ENCODE data around the gene NOS2. TPM values are rescaled to one million over a fixed set of nuclear protein-coding genes. Genes with fewer than 3 reads are reported as not detected.
A peak's percentile ranks its signal among the peaks of the same experiment; 100 is the strongest.

Gene NOS2
- total RNA-seq, 1 donor from 2014 or later: 1.0 TPM

DNA sequence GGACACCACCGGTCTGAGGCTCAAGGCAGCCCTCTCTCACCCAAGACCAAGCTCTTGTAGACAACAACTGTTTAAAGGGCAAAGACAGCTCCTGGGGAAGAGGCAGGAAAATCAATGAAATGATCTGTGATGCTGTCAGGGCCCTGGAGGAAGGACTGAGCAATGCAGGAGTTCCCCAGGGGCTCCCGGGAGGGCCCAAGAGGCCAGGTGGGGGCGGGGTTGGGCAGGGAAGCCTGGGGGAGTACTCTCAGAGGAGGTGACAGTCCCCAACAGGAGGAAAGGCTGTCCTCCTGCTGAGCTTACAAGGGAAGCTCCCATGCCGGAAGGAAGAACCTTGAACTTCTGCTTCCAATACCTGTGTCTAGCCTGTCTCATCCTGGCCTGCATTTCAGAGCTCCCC is 8.3 kb upstream of the NOS2 start:
- no peaks in the 10 kb centered on the region for H3K36me3 ChIP-seq (ENCODE audit: control insufficient read depth in 3 of 3, insufficient read depth in 3 of 3, low read length in 3 of 3)
- H3K4me1 ChIP-seq (ENCODE audit: control insufficient read depth in 3 of 3, insufficient read depth in 3 of 3, low read length in 3 of 3): peaks cover 3 to 13% (median 6%) of the 10 kb centered on the region in 3 donors
- H3K27me3 ChIP-seq (ENCODE audit: control insufficient read depth in 3 of 3, insufficient read depth in 3 of 3, low read length in 3 of 3): no peaks in the 10 kb centered on the region
- H3K27ac ChIP-seq (ENCODE audit: low read depth, low read length): no peak overlapping the region
- no peak overlapping the region for H3K4me3 ChIP-seq (ENCODE audit: low read length in 3 of 3)
- H3K9me3 ChIP-seq (ENCODE audit: control insufficient read depth in 3 of 3, low read length in 3 of 3): no peaks in the 10 kb centered on the region
- H3K9ac ChIP-seq (ENCODE audit: low read depth in 1 of 3, low read length in 3 of 3): no peak overlapping the region

DNA sequence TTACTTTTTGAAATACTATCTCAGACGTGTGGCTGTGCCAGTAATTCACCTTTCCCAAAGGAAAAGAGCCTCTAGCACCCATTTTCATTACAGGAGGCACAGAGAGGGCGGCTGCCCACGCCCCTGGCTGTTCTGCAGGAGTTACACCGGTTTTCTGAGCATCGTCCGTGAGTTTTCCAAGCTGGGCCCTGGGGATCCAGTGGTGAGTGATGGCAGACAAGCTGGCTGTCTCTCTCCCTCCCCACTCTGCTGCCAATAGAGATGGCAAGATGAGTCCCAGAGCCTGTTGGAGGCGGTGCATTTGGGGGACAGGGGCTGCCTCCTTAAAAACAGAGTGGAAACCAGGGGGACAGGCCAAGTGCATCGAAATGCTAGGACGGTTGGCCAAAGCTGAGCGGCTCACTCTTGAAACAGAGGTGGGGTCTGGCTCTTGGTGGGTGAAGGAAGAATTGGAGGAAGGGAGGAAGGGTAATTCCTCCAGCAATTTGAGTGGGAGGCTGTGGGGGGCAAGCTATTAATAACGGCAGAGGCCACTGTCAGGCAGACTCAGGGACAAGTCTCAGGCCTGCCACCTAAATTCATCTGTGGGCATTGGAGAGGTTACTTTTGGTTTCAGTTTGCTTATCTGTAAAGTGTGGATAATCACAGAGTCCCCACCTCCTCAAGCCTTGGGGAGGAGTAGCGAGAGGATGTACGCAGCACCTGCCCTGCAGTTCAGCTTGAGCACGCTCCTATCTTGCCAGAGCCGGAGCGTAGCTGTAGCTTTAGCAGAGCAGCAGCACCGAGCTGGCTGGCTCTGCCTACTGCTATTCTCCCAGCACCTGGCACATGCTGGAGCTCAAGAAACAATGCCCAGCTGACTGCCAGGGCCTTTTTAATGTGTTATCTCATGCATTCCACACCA is 7.5 kb upstream of the NOS2 start:
- no peaks in the 10 kb centered on the region for H3K9me3 ChIP-seq (ENCODE audit: control insufficient read depth in 3 of 3, low read length in 3 of 3)
- H3K36me3 ChIP-seq (ENCODE audit: control insufficient read depth in 3 of 3, insufficient read depth in 3 of 3, low read length in 3 of 3): no peaks in the 10 kb centered on the region
- peak overlapping the region in 1 of 3 donors; percentile 41 for H3K4me3 ChIP-seq (ENCODE audit: low read length in 3 of 3)
- no peaks in the 10 kb centered on the region for H3K27me3 ChIP-seq (ENCODE audit: control insufficient read depth in 3 of 3, insufficient read depth in 3 of 3, low read length in 3 of 3)
- H3K4me1 ChIP-seq (ENCODE audit: control insufficient read depth in 3 of 3, insufficient read depth in 3 of 3, low read length in 3 of 3): peaks cover 3 to 13% (median 6%) of the 10 kb centered on the region in 3 donors
- no peak overlapping the region for H3K27ac ChIP-seq (ENCODE audit: low read depth, low read length)
- H3K9ac ChIP-seq (ENCODE audit: low read depth in 1 of 3, low read length in 3 of 3): no peak overlapping the region

DNA sequence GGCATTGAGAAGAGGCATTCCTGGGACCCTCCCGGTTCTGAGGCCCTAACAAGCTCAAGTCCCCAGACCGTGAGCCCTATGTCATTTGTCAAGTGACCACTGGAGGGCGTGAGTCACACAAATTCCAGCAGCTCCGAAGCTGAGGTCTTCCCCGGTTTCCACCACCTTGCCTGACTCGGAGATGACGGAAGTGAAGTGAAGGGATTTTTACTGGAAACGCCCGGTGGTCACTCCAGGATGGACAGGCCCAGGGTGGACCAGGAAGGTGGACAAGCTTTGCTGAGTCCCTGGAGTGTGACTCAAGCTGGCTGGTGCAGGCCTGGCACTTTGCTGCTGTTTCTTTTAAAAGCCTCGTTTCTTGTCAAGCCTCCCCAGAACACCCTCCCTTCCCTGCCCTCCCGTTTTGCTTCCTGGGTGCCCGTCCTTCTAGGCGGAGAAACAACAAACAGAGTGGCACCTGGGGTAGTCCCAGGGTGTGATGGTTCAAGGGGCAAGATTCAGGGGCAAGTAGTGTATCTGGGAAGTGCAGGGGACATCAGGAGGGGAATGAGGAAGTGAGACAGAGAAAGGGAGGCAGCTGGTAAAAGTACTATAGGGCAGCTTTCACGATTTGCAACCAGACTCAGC is 5.3 kb upstream of the NOS2 start:
- Histone ChIP-seq H3K27ac (ENCODE audit: low read depth, low read length) (no peak overlapping the region), H3K9me3 (ENCODE audit: control insufficient read depth in 3 of 3, low read length in 3 of 3) (no peaks in the 10 kb centered on the region), H3K36me3 (ENCODE audit: control insufficient read depth in 3 of 3, insufficient read depth in 3 of 3, low read length in 3 of 3) (no peaks in the 10 kb centered on the region), H3K27me3 (ENCODE audit: control insufficient read depth in 3 of 3, insufficient read depth in 3 of 3, low read length in 3 of 3) (no peaks in the 10 kb centered on the region), H3K4me1 (ENCODE audit: control insufficient read depth in 3 of 3, insufficient read depth in 3 of 3, low read length in 3 of 3) (peaks cover 3 to 13% (median 6%) of the 10 kb centered on the region in 3 donors), H3K9ac (ENCODE audit: low read depth in 1 of 3, low read length in 3 of 3) (peak overlapping the region; percentile 39 to 74 (median 54)), H3K4me3 (ENCODE audit: low read length in 3 of 3) (peak overlapping the region; percentile 61 to 71 (median 62))

DNA sequence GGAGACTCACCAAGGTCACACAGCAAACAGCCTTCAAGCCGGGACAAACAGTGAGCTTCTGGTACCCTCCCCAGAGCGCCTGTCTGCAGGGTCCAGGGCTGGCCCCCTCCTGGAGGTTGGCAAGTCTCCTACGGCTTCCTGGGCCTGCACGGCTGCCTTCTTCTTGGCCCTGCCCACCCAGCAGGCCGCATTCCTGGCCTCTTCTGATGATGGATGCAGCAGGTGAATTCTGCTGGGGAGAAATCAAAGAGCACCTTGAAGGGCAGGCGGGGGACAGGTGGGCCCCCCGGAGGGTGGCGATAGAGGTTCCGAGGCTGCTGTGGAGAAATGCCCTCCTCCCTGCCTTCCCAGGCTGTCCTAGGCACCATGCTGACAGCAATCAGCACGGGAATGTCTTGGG is 3.8 kb upstream of the NOS2 start:
- Histone ChIP-seq H3K27me3 (ENCODE audit: control insufficient read depth in 3 of 3, insufficient read depth in 3 of 3, low read length in 3 of 3) (peaks cover 0 to 3% (median 0%) of the 10 kb centered on the region in 3 donors), H3K9me3 (ENCODE audit: control insufficient read depth in 3 of 3, low read length in 3 of 3) (no peaks in the 10 kb centered on the region), H3K4me3 (ENCODE audit: low read length in 3 of 3) (no peak overlapping the region), H3K36me3 (ENCODE audit: control insufficient read depth in 3 of 3, insufficient read depth in 3 of 3, low read length in 3 of 3) (no peaks in the 10 kb centered on the region), H3K9ac (ENCODE audit: low read depth in 1 of 3, low read length in 3 of 3) (no peak overlapping the region), H3K4me1 (ENCODE audit: control insufficient read depth in 3 of 3, insufficient read depth in 3 of 3, low read length in 3 of 3) (peaks cover 3 to 13% (median 6%) of the 10 kb centered on the region in 3 donors), H3K27ac (ENCODE audit: low read depth, low read length) (no peak overlapping the region)

DNA sequence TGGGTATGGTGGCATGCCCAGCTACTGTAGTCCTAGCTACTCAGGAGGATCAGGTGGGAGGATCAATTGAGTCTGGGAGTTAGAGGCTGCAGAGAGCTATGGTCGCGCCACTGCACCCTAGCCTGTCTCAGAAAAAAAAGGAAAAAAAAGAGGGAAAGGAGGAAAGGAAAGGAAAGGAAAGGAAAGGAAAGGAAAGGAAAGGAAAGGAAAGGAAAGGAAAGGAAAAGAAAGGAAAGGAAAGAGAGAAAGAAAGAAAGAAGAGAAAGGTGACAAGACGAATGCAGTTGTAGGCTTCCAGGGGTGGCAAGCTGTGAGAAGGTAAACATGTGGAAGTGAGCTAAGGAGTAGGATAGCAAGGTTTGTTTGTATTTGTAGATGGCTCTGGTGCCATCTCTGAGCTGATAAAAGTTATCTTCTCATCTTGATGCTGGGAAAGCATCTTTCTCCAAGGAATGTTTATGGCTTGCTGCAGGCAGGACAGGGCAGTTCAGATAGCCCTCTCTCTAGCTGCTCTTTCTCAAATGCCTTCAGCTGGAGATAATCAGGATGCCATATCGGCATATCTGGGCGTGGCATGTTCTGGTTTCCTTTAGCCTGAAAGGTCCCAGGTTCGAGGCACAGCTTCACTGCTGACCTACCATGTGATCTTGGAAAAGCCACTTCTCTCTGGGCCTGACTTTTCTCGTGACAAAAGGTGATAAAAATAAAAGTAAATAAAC is 2.8 kb upstream of the NOS2 start:
- Histone ChIP-seq H3K9ac (ENCODE audit: low read depth in 1 of 3, low read length in 3 of 3) (no peak overlapping the region), H3K36me3 (ENCODE audit: control insufficient read depth in 3 of 3, insufficient read depth in 3 of 3, low read length in 3 of 3) (no peaks in the 10 kb centered on the region), H3K4me1 (ENCODE audit: control insufficient read depth in 3 of 3, insufficient read depth in 3 of 3, low read length in 3 of 3) (peaks cover 3 to 13% (median 6%) of the 10 kb centered on the region in 3 donors), H3K27me3 (ENCODE audit: control insufficient read depth in 3 of 3, insufficient read depth in 3 of 3, low read length in 3 of 3) (peaks cover 0 to 3% (median 0%) of the 10 kb centered on the region in 3 donors), H3K9me3 (ENCODE audit: control insufficient read depth in 3 of 3, low read length in 3 of 3) (no peaks in the 10 kb centered on the region), H3K27ac (ENCODE audit: low read depth, low read length) (no peak overlapping the region), H3K4me3 (ENCODE audit: low read length in 3 of 3) (no peak overlapping the region)

DNA sequence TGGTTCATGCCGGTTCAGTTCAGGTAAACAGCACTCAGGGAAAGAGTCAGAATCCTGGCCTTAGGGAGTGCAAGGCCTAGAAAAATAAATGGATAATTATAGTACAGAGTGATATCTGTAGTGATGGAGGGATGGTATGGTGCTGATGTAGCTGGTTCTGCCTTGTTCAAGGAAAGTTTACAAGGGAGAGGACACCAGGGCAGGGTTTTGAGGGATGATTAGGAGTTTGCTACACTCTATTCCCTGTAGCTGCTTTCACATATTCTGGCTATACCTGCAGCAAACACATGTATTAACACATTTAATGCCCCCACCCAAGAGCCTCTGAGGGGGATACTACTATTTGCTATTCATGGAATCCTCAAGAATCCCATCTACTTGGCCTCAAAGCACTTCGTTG is 1.7 kb upstream of the NOS2 start:
- Histone ChIP-seq H3K9ac (ENCODE audit: low read depth in 1 of 3, low read length in 3 of 3) (no peak overlapping the region), H3K4me1 (ENCODE audit: control insufficient read depth in 3 of 3, insufficient read depth in 3 of 3, low read length in 3 of 3) (peaks cover 3 to 10% (median 6%) of the 10 kb centered on the region in 3 donors), H3K4me3 (ENCODE audit: low read length in 3 of 3) (no peak overlapping the region), H3K36me3 (ENCODE audit: control insufficient read depth in 3 of 3, insufficient read depth in 3 of 3, low read length in 3 of 3) (no peaks in the 10 kb centered on the region), H3K27ac (ENCODE audit: low read depth, low read length) (no peak overlapping the region), H3K9me3 (ENCODE audit: control insufficient read depth in 3 of 3, low read length in 3 of 3) (no peaks in the 10 kb centered on the region), H3K27me3 (ENCODE audit: control insufficient read depth in 3 of 3, insufficient read depth in 3 of 3, low read length in 3 of 3) (peaks cover 0 to 9% (median 4%) of the 10 kb centered on the region in 3 donors)

DNA sequence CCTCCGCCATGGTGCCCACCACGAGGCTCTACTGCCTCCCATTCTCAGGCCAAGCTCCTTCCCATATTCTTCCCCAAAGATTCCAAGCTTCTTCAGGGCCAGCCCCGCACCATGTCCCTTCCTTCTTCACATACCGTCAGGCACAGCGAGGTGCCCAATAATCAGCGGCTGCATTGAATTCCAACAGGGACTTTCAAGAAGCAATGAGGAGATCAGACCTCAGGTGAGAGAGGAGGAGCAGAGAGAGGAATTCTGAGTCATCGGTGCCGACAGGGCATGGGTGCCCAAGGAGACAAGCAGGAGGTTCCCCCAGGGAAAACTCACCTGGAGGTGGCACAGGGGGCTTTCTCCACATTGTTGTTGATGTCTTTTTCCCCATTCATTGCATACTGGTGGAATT is 2.0 kb downstream of the NOS2 start:
- Histone ChIP-seq H3K4me3 (ENCODE audit: low read length in 3 of 3) (no peak overlapping the region), H3K9ac (ENCODE audit: low read depth in 1 of 3, low read length in 3 of 3) (no peak overlapping the region), H3K36me3 (ENCODE audit: control insufficient read depth in 3 of 3, insufficient read depth in 3 of 3, low read length in 3 of 3) (no peaks in the 10 kb centered on the region), H3K27me3 (ENCODE audit: control insufficient read depth in 3 of 3, insufficient read depth in 3 of 3, low read length in 3 of 3) (peaks cover 8 to 23% (median 23%) of the 10 kb centered on the region in 3 donors), H3K9me3 (ENCODE audit: control insufficient read depth in 3 of 3, low read length in 3 of 3) (no peaks in the 10 kb centered on the region), H3K4me1 (ENCODE audit: control insufficient read depth in 3 of 3, insufficient read depth in 3 of 3, low read length in 3 of 3) (peaks cover under 1 to 6% (median 3%) of the 10 kb centered on the region in 3 donors), H3K27ac (ENCODE audit: low read depth, low read length) (no peak overlapping the region)

DNA sequence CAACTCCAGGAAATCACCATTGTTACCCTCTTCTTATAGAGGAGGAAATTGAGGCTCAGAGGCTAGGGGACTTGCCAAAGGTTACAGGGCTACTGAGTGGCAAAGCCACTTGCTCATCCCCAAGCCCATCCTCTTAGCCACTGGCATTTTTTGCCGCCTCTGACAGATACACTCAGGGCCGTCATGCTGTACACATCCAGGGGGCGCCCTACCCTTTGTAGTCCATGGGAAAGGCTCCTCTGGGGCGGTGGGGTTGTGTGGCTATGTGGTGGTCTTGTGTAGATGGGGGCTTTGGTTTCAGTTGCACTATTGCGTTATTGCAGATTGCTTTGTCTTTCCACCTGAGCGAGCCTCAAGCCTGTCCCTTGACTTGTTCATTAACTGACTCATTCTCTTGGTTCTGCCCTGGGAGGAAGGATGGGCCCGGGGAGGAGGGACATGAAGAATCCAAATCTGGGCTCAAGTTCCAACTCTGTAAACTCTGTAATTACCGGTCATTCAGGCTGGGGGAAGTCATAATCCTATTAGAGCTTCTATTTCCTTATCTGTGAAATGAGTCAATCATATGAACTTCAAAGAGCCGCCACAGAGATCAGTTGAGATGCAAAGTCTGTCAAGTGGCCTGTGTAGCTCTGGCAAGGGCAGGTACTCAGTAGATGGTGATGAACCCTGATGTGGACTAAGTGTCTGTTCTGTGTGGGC is 2.8 kb downstream of the NOS2 start:
- no peak overlapping the region for H3K27ac ChIP-seq (ENCODE audit: low read depth, low read length)
- peaks cover 8 to 28% (median 26%) of the 10 kb centered on the region in 3 donors for H3K27me3 ChIP-seq (ENCODE audit: control insufficient read depth in 3 of 3, insufficient read depth in 3 of 3, low read length in 3 of 3)
- H3K9ac ChIP-seq (ENCODE audit: low read depth in 1 of 3, low read length in 3 of 3): no peak overlapping the region
- no peaks in the 10 kb centered on the region for H3K36me3 ChIP-seq (ENCODE audit: control insufficient read depth in 3 of 3, insufficient read depth in 3 of 3, low read length in 3 of 3)
- peaks cover 3 to 8% (median 6%) of the 10 kb centered on the region in 3 donors for H3K4me1 ChIP-seq (ENCODE audit: control insufficient read depth in 3 of 3, insufficient read depth in 3 of 3, low read length in 3 of 3)
- no peak overlapping the region for H3K4me3 ChIP-seq (ENCODE audit: low read length in 3 of 3)
- H3K9me3 ChIP-seq (ENCODE audit: control insufficient read depth in 3 of 3, low read length in 3 of 3): no peaks in the 10 kb centered on the region

DNA sequence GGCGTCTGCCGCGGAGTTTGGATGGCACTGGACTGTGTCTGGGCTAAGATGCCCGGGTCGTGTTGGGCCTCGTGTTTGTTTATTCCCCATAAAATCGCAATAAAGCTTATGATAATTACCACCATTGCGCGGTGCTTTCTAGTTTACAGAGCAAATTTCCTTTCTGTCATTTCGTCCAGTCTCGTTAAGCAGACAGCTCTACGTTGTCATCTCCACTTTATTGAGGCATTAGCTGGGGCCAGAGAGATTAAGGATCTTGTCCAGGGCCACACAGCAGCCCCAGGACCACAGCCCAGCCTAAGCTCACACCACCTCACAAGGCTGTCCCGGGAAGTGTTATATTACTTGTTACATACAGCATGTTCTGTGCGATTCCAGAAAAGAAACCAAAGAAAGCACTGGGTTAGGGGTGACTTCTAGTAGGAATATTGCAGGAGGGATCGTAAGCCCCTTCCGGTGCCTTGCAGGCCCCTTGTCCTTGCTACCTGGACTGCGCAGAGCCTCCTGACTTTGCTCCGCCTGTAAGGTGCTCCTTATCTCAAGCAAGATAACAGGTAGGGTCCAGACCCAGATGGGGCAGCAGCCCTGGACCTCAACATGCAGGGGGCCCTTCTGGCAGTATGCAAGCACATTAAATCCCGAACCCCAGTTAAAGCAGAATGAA is 6.3 kb downstream of the NOS2 start:
- peak overlapping the region; percentile 30 to 63 (median 40) for H3K4me3 ChIP-seq (ENCODE audit: low read length in 3 of 3)
- peaks cover 3 to 8% (median 6%) of the 10 kb centered on the region in 3 donors for H3K4me1 ChIP-seq (ENCODE audit: control insufficient read depth in 3 of 3, insufficient read depth in 3 of 3, low read length in 3 of 3)
- peaks cover 8 to 27% (median 26%) of the 10 kb centered on the region in 3 donors for H3K27me3 ChIP-seq (ENCODE audit: control insufficient read depth in 3 of 3, insufficient read depth in 3 of 3, low read length in 3 of 3)
- peak overlapping the region in 2 of 3 donors; percentile 2 to 62 for H3K9ac ChIP-seq (ENCODE audit: low read depth in 1 of 3, low read length in 3 of 3)
- H3K27ac ChIP-seq (ENCODE audit: low read depth, low read length): no peak overlapping the region
- no peaks in the 10 kb centered on the region for H3K9me3 ChIP-seq (ENCODE audit: control insufficient read depth in 3 of 3, low read length in 3 of 3)
- no peaks in the 10 kb centered on the region for H3K36me3 ChIP-seq (ENCODE audit: control insufficient read depth in 3 of 3, insufficient read depth in 3 of 3, low read length in 3 of 3)

All from skeletal muscle tissue (tissue), 4 donors.